ENCODE results near the gene EIF3K. TPM values are rescaled to one million over a fixed set of nuclear protein-coding genes. Genes with fewer than 3 reads are reported as not detected.

Gene EIF3K
- total RNA-seq, 2 donors from 2014 or later = 237 to 302 TPM

DNA sequence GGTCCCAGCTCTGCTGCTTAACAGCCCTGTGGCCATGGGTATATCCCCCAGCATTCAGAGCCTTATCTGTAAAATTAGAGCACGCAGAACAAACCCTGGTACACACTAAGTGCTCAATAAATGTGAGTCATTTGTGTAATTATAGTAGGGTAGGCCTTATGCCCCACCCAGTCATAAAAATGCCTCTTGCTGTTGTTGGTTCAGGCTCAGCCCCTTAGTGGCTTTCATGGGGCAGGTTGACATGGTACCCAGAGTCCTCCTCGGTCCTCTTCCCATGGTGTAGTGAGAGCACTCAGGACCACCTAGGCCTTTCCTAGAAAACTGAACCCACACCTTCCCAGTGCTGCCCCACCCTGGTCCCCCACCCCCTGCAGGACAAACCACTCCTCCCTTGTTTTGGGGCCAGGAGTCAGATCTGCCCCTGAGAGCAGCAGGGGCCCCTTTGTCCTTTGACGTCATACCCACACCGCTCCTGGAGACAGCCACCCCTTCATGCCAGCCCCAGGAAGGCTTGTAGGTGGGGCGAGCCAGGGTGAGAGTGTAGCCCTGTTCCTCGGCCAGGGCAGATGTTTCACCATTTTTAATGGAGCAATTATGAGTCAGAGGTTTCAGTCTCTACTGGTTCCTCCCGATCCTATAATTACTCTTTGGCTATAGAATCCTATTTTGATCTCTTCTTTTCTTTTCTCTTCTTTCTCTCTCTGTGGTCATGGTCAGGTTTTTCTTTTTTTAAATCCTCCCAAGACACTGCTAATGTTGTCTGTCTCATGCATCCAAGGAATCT lies 65.3 kb downstream of the EIF3K start:
- no peaks in the 10 kb centered on the region for H3K36me3 ChIP-seq
- ATAC-seq (ENCODE audit: insufficient number of reproducible peaks, low FRiP score, low read depth) = peak; percentile 29
- no peaks in the 10 kb centered on the region for H3K9me3 ChIP-seq
- TF ChIP-seq, protein P1, sequence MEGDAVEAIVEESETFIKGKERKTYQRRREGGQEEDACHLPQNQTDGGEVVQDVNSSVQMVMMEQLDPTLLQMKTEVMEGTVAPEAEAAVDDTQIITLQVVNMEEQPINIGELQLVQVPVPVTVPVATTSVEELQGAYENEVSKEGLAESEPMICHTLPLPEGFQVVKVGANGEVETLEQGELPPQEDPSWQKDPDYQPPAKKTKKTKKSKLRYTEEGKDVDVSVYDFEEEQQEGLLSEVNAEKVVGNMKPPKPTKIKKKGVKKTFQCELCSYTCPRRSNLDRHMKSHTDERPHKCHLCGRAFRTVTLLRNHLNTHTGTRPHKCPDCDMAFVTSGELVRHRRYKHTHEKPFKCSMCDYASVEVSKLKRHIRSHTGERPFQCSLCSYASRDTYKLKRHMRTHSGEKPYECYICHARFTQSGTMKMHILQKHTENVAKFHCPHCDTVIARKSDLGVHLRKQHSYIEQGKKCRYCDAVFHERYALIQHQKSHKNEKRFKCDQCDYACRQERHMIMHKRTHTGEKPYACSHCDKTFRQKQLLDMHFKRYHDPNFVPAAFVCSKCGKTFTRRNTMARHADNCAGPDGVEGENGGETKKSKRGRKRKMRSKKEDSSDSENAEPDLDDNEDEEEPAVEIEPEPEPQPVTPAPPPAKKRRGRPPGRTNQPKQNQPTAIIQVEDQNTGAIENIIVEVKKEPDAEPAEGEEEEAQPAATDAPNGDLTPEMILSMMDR (IDR thresholded peaks at IDR 0.05) = no peak
- DNase-seq (ENCODE audit: low spot score) = peak; percentile 55
- peak overlapping the region; percentile 99 to 100 for H3K27ac ChIP-seq
- H3K4me1 ChIP-seq (ENCODE audit: control insufficient read depth in 1 of 2, low read depth in 2 of 2) = peaks cover 76 to 98% of the 10 kb centered on the region in 2 donors
- H3K4me3 ChIP-seq = peak overlapping the region; percentile 24
- no peaks in the 10 kb centered on the region for H3K27me3 ChIP-seq (replicated peaks; ENCODE audit: insufficient read depth)

DNA sequence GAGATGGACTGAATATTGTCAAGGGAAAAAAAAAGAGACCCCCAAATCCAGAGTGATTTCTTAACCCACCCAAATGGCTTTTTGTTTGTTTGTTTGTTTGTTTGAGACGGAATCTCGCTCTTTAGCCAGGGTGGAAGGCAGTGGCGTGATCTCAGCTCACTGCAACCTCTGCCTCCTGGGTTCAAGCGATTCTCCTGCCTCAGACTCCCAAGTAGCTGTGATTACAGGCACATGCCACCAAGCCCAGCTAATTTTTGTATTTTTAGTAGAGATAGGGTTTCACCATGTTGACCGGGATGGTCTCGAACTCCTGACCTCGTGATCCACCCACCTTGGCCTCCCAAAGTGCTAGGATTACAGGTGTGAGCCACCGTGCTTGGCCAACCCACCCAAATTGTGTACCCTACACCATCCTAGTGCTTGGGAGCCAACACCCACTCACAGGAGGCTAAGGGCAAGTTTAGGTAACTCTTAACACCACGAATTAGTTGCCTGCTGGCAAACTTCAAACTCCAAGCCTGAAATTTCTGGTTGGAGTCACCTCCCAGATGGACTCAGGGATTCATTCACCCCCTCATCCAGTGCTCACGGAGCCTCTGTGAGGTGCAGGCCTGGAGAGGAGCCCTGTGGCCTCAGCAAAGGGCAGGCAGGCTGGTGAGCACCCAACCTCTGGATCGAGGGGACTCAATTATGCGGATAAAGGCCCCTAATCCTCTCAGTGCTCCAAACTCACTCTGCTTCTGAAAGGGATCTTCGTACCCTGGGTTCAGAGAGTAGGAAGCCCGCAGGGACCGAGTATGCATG lies 66.1 kb downstream of the EIF3K start:
- TF ChIP-seq, protein P1 (IDR thresholded peaks at IDR 0.05) = no peak
- no peaks in the 10 kb centered on the region for H3K9me3 ChIP-seq
- DNase-seq (ENCODE audit: low spot score) (no peak), ATAC-seq (ENCODE audit: insufficient number of reproducible peaks, low FRiP score, low read depth) (no peak)
- no peaks in the 10 kb centered on the region for H3K27me3 ChIP-seq (replicated peaks; ENCODE audit: insufficient read depth)
- peaks cover 73 to 98% of the 10 kb centered on the region in 2 donors for H3K4me1 ChIP-seq (ENCODE audit: control insufficient read depth in 1 of 2, low read depth in 2 of 2)
- H3K36me3 ChIP-seq = no peaks in the 10 kb centered on the region
- H3K27ac ChIP-seq = peak overlapping the region; percentile 99 to 100
- H3K4me3 ChIP-seq = peak overlapping the region; percentile 15

DNA sequence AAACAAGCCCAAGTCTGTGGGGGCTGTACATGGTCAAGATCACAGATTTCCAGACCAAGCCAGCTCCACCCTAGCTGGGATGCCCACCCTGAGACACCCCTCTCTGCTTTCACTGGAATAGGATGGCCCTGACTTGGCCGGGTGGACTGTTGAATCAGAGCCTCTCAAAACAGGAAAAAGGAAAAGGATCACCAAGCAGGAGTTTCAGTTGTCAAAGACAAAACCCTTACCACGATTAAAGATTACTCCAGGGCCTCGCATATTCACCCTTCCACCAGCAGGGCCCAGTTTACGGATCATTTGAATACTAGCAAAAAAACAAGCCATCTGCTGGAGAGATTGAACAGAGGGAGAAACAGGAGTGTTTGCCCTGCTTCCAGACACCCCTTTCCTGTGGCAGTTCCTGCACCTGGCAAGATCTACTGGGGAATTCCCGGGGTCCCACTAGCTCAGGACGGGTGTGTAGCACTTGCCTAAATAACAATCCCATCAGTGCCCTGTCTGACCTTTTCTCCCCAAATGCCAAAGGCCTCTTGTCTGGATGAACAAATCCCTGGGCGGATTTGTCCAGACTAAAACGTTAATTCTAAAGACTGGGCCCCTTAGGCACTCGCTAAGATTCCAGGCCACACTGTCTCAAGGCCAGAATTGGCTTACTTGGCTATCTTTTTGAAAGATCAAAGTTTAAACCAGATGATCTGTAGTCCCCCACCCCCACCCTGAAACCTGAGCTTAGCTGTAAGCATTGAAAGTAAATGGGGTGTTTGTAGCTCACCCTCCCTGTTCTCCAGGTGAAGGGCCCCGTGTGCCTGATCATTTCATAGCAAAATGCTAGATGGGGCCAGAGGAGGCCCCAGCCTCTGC lies 66.9 kb downstream of the EIF3K start:
- Histone ChIP-seq H3K4me3 (no peak overlapping the region), H3K4me1 (ENCODE audit: control insufficient read depth in 1 of 2, low read depth in 2 of 2) (peaks cover 72 to 98% of the 10 kb centered on the region in 2 donors), H3K27ac (peak overlapping the region; percentile 99 to 100), H3K27me3 (replicated peaks; ENCODE audit: insufficient read depth) (no peaks in the 10 kb centered on the region), H3K9me3 (no peaks in the 10 kb centered on the region), H3K36me3 (no peaks in the 10 kb centered on the region)
- ATAC-seq (ENCODE audit: insufficient number of reproducible peaks, low FRiP score, low read depth) = peak; percentile 11
- no peak for DNase-seq (ENCODE audit: low spot score)
- TF ChIP-seq, protein P1 (IDR thresholded peaks at IDR 0.05) = peak; percentile 66

DNA sequence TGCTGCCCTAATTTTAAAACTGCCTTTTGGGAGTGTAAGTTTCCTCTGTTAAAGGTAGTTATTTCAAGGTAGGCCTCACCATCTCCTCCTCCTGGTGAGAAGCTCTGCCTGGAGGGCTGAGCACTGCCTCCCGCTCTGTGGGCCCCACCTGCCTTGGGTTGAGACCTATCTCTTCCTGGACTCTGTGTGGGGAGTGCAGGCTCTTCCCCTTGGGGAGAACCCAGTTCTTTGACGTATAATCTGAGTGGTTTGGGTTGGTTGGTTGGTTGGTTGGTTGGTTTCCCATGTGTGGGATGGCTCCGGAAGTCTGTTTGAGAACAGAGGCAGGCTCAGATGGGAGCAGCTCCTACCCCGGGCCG lies 67.5 kb downstream of the EIF3K start:
- DNase-seq (ENCODE audit: low spot score) (no peak), ATAC-seq (ENCODE audit: insufficient number of reproducible peaks, low FRiP score, low read depth) (no peak)
- H3K4me1 ChIP-seq (ENCODE audit: control insufficient read depth in 1 of 2, low read depth in 2 of 2) = peaks cover 75 to 98% of the 10 kb centered on the region in 2 donors
- H3K4me3 ChIP-seq = no peak overlapping the region
- H3K36me3 ChIP-seq = no peaks in the 10 kb centered on the region
- H3K27me3 ChIP-seq (replicated peaks; ENCODE audit: insufficient read depth) = no peaks in the 10 kb centered on the region
- peak overlapping the region; percentile 99 to 100 for H3K27ac ChIP-seq
- TF ChIP-seq, protein P1 (IDR thresholded peaks at IDR 0.05) = no peak
- H3K9me3 ChIP-seq = no peaks in the 10 kb centered on the region

Other genes with a start within 250 kb of the EIF3K start
- gene PSMD8, start 244.6 kb upstream of the EIF3K start, total RNA-seq = 100 to 1,000 TPM; 173 to 178 TPM
- gene GGN, start 231.2 kb upstream of the EIF3K start, total RNA-seq = 1 to 10 TPM; 1.5 to 6.0 TPM
- 10 to 100 TPM in 1 of 2 donors, 1 to 10 TPM in 1; 4.1 to 16.4 TPM for gene SPRED3, start 230.5 kb upstream of the EIF3K start, total RNA-seq
- gene FAM98C, start 216.1 kb upstream of the EIF3K start, total RNA-seq = 10 to 100 TPM; 20.0 to 34.0 TPM
- gene RASGRP4, start 193.0 kb upstream of the EIF3K start, total RNA-seq = 10 to 100 TPM in 1 of 2 donors, 1 to 10 TPM in 1; 3.6 to 16.9 TPM
- gene RYR1, start 185.5 kb upstream of the EIF3K start, total RNA-seq = 1 to 10 TPM; 3.8 to 4.3 TPM
- gene MAP4K1, start 1.2 kb upstream of the EIF3K start, total RNA-seq = 10 to 100 TPM in 1 of 2 donors, 1 to 10 TPM in 1; 4.6 to 33.7 TPM
- gene ACTN4, start 28.5 kb downstream of the EIF3K start, total RNA-seq = 1,000 to 10,000 TPM in 1 of 2 donors, 100 to 1,000 TPM in 1; 668 to 1,387 TPM
- gene CAPN12, start 125.3 kb downstream of the EIF3K start, total RNA-seq = 1 to 10 TPM in 1 of 2 donors, under 1 TPM in 1; 0.81 to 2.1 TPM
- not detected for gene LGALS7, start 154.3 kb downstream of the EIF3K start, total RNA-seq
- 1 to 10 TPM in 1 of 2 donors, not detected in 1; 2.0 TPM for gene LGALS7B, start 170.0 kb downstream of the EIF3K start, total RNA-seq
- 1 to 10 TPM in 1 of 2 donors, not detected in 1; 3.5 TPM for gene LGALS4, start 193.8 kb downstream of the EIF3K start, total RNA-seq
- 10 to 100 TPM; 47.5 to 75.0 TPM for gene ECH1, start 212.6 kb downstream of the EIF3K start, total RNA-seq
- gene HNRNPL, start 230.8 kb downstream of the EIF3K start, total RNA-seq = 100 to 1,000 TPM; 153 to 167 TPM

Measured in thoracic aorta (tissue), 2 donors.